GM12878 (cell line): ENCODE data around the gene EMILIN2. TPM values are rescaled to one million over a fixed set of nuclear protein-coding genes. Genes with fewer than 3 reads are reported as not detected.

Experiments
- ATAC-seq: fragments of 200-7000 bp; cut with Tn5 transposase; 3 replicates; pipeline ENCODE4 v1.9.1; 2020; ENCODE audit warnings: mild to moderate bottlenecking, moderate library complexity
- BruUV-seq: library from RNA; stranded (reverse); fragments of 400-500 nt; replicated peaks from 2 replicates; lab custom pipeline; 2021; lab: Mats Ljungman, UMichigan
- CTCF ChIA-PET: fragments of 300-600 bp; sonication (Branson Sonifier 250); formaldehyde crosslinking; extraction: SDS; loops from one replicate; lab custom pipeline; 2021; ENCODE audit warnings: inconsistent platforms; lab: Yijun Ruan, JAX
- POLR2A ChIA-PET: fragments of 350-600 bp; formaldehyde crosslinking; extraction: SDS; loops from one replicate; lab custom pipeline; 2021; ENCODE audit warnings: inconsistent platforms; lab: Charles Lee
- RAD21 ChIA-PET: fragments of 300-600 bp; sonication (Branson Sonifier 250); formaldehyde crosslinking; loops from one replicate; lab custom pipeline; 2023; ENCODE audit warnings: antibody characterized with exemption; ENCODE audit not compliant: unreplicated experiment; lab: Charles Lee
- SMC1A ChIA-PET: fragments of 300-600 bp; sonication (Branson Sonifier 250); formaldehyde crosslinking; loops from one replicate; lab custom pipeline; 2023; ENCODE audit not compliant: unreplicated experiment, uncharacterized antibody; lab: Charles Lee
- DNase-seq: peaks from one replicate; pipeline ENCODE4 v3.0.0-alpha.2; 2011; ENCODE audit warnings: low read depth, low spot score
- FAIRE-seq: peaks from 3 replicates; lab custom pipeline; 2011; peaks lifted over from hg19 to GRCh38; lab: Jason Lieb, UNC
- H2AFZ ChIP-seq: 2 replicates; pipeline ENCODE4 v1.6.0; 2011; ENCODE audit warnings: low read depth, low read length, control low read depth; ENCODE audit not compliant: control insufficient read depth
- H3K27ac ChIP-seq: 2 replicates; pipeline ENCODE4 v1.5.1; 2011; ENCODE audit warnings: control low read depth; ENCODE audit not compliant: control insufficient read depth, insufficient read depth
- H3K27me3 ChIP-seq, 2 experiments: replicated peaks in 1 of 2; 2 replicates each; pipeline versions ENCODE4 v1.6.0 to v1.6.1; 2011; ENCODE audit warnings: low read length in 1 of 2; ENCODE audit not compliant: control insufficient read depth in 2 of 2, insufficient read depth in 2 of 2
- H3K36me3 ChIP-seq, 2 experiments: 2 replicates each; pipeline ENCODE4 v1.5.1; 2011; ENCODE audit warnings: low read length in 1 of 2; ENCODE audit not compliant: control insufficient read depth in 2 of 2, insufficient read depth in 2 of 2
- H3K4me1 ChIP-seq: 2 replicates; pipeline ENCODE4 v1.6.1; 2011; ENCODE audit warnings: mild to moderate bottlenecking, low read length, moderate library complexity, mixed read lengths; ENCODE audit not compliant: control insufficient read depth, insufficient read depth
- H3K4me2 ChIP-seq: 2 replicates; pipeline ENCODE4 v1.6.0; 2011; ENCODE audit warnings: control low read depth; ENCODE audit not compliant: control insufficient read depth, insufficient read depth
- H3K4me3 ChIP-seq: fragments of 200-600 bp; sonication (generic); 2 replicates; pipeline ENCODE4 v1.5.1; 2016
- H3K79me2 ChIP-seq: 2 replicates; pipeline ENCODE4 v1.6.0; 2011; ENCODE audit warnings: low read length; ENCODE audit not compliant: control insufficient read depth, insufficient read depth
- H3K9ac ChIP-seq: 2 replicates; pipeline ENCODE4 v1.8.0; 2011; ENCODE audit warnings: low read length, control low read depth, mixed read lengths; ENCODE audit not compliant: control insufficient read depth, insufficient read depth
- H3K9me3 ChIP-seq: replicated peaks from 3 replicates; pipeline ENCODE4 v1.5.1; 2011; ENCODE audit warnings: mild to moderate bottlenecking, low read length; ENCODE audit not compliant: control insufficient read depth, insufficient read depth
- H4K20me1 ChIP-seq: 2 replicates; pipeline ENCODE4 v1.6.0; 2011; ENCODE audit not compliant: control insufficient read depth, insufficient read depth
- CHD4 ChIP-seq: fragments of 200-600 bp; sonication (generic); IDR thresholded peaks from 2 replicates; pipeline ENCODE4 v1.6.1; 2016; ENCODE audit warnings: mild to moderate bottlenecking
- HDAC6 ChIP-seq: fragments of 200-600 bp; sonication (generic); IDR thresholded peaks from one replicate; pipeline ENCODE4 v1.8.0; 2017; ENCODE audit warnings: antibody characterized with exemption; ENCODE audit not compliant: unreplicated experiment
- IKZF1 ChIP-seq: fragments of 450-650 bp; conservative IDR thresholded peaks from 2 replicates; pipeline ENCODE4 v1.6.1; 2017; ENCODE audit warnings: antibody characterized with exemption, mild to moderate bottlenecking
- IRF4 ChIP-seq: IDR thresholded peaks from 2 replicates; pipeline ENCODE4 v1.6.1; 2011; ENCODE audit warnings: low read depth, low read length
- MTA2 ChIP-seq: fragments of 450-650 bp; IDR thresholded peaks from 2 replicates; pipeline ENCODE4 v1.6.1; 2016; ENCODE audit warnings: low read depth, mild to moderate bottlenecking, moderate library complexity
- PML ChIP-seq: IDR thresholded peaks from 2 replicates; pipeline ENCODE4 v1.6.1; 2012; ENCODE audit warnings: low read length, inconsistent platforms
- TAF1 ChIP-seq: IDR thresholded peaks from 2 replicates; pipeline ENCODE4 v1.6.1; 2011; ENCODE audit warnings: mild to moderate bottlenecking, low read depth, low read length, borderline replicate concordance
- WGBS: methylation state at CpG from one replicate; pipeline ENCODE4 v1.1.6; 2016; ENCODE audit warnings: low lambda C conversion rate; ENCODE audit not compliant: insufficient replicate concordance, insufficient coverage; ENCODE audit errors: missing lambda C conversion rate; 5-methylcytosine and 5-hydroxymethylcytosine counted together
- in situ Hi-C: fragments of 300-500 bp; cut with MboI; formaldehyde crosslinking; loops from 9 replicates; pipeline ENCODE4 v1.14.3; 2018; ENCODE audit warnings: mixed read lengths
- intact Hi-C: fragments of 100-400 bp; cut with micrococcal nuclease; formaldehyde crosslinking; loops from one replicate; pipeline ENCODE4 v1.14.2; 2022; ENCODE audit not compliant: unreplicated experiment
- polyA plus RNA-seq, 11 experiments: library from polyadenylated mRNA; depleted of rRNA in 4 of 11; unstranded in 6 of 11; stranded (reverse) in 5 of 11; fragments of >200 nt; fragmentation: Nextera tagmentation in 4 of 11; fragmentation: Illumina TruSeq in 1 of 11; extraction: Ambion mirVana in 4 of 11; extraction: Trizol in 1 of 11; gene quantifications; 1 replicate in 1 of 11; 2 replicates in 10 of 11; pipeline versions ENCODE4 v1.2.1 to v1.2.3, GENCODE V29; 2011 to 2016; ENCODE audit warnings: inconsistent platforms in 2 of 11, missing spikeins in 2 of 11, low read depth in 1 of 11
- total RNA-seq, 4 experiments: library from RNA; depleted of rRNA in 3 of 4; stranded (reverse); fragments of >200 nt in 3 of 4; fragmentation: Illumina TruSeq in 1 of 4; extraction: Trizol in 1 of 4; gene quantifications; 2 replicates each; pipeline versions ENCODE4 v1.2.1 to v1.2.3, GENCODE V29; 2013 to 2021
- TF ChIP-seq, protein P1 (sequence below): fragments of 450-650 bp; IDR thresholded peaks from 2 replicates; pipeline ENCODE4 v1.6.1; 2016; ENCODE audit warnings: mild to moderate bottlenecking
- TF ChIP-seq, protein P2 (sequence below): fragments of 150-350 bp; IDR thresholded peaks from 2 replicates; pipeline ENCODE4 v1.6.1; 2016; ENCODE audit warnings: low read depth, low read length

EMILIN2 gene
- total and polyA plus RNA-seq, 10 of the 15 experiments (the other 5 are each of a cell fraction or from before 2014, with no cell fraction given), result 0.58 to 18.4 (median 5.9) TPM

DNA sequence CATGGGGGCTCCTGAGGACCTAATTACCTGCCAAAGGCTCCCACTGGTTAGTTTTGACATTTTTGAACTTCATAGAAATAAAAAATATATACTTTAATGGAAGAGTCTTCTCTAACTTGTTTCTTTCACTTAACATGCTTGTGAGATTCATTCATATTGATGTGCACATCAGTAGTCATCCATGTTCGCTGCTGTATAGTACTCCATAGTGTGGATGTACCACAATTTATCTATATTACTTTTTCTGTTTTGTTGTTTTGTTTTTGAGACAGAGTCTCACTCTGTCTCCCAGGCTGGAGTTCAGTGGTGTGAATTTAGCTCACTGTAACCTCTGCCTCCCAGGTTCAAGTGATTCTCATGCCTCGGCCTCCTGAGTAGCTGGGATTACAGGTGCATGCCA is 22.8 kb upstream of the EMILIN2 start:
- POLR2A ChIA-PET, result no interaction called here
- intact Hi-C loops, result no loop called here
- no TSS peak for BruUV-seq
- WGBS, result 73% methylated on average over 2 of the region's 2 CpGs
- FAIRE-seq (no peak), ATAC-seq (no peak), DNase-seq (no peak)
- in situ Hi-C loops, result no loop called here
- Histone ChIP-seq H3K4me3 (no peak overlapping the region), H3K36me3 (no peaks in the 10 kb centered on the region), H2AFZ (no peak overlapping the region), H3K27ac (no peak overlapping the region), H3K4me1 (no peaks in the 10 kb centered on the region), H3K27me3 (no peaks in the 10 kb centered on the region), H4K20me1 (no peaks in the 10 kb centered on the region), H3K9me3 (no peaks in the 10 kb centered on the region), H3K79me2 (no peaks in the 10 kb centered on the region), H3K9ac (no peak overlapping the region), H3K4me2 (no peak overlapping the region)
- TF ChIP-seq, protein P1, sequence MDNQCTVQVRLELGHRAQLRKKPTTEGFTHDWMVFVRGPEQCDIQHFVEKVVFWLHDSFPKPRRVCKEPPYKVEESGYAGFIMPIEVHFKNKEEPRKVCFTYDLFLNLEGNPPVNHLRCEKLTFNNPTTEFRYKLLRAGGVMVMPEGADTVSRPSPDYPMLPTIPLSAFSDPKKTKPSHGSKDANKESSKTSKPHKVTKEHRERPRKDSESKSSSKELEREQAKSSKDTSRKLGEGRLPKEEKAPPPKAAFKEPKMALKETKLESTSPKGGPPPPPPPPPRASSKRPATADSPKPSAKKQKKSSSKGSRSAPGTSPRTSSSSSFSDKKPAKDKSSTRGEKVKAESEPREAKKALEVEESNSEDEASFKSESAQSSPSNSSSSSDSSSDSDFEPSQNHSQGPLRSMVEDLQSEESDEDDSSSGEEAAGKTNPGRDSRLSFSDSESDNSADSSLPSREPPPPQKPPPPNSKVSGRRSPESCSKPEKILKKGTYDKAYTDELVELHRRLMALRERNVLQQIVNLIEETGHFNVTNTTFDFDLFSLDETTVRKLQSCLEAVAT, result no peak
- TF ChIP-seq MTA2, result no peak
- TF ChIP-seq, protein P2, sequence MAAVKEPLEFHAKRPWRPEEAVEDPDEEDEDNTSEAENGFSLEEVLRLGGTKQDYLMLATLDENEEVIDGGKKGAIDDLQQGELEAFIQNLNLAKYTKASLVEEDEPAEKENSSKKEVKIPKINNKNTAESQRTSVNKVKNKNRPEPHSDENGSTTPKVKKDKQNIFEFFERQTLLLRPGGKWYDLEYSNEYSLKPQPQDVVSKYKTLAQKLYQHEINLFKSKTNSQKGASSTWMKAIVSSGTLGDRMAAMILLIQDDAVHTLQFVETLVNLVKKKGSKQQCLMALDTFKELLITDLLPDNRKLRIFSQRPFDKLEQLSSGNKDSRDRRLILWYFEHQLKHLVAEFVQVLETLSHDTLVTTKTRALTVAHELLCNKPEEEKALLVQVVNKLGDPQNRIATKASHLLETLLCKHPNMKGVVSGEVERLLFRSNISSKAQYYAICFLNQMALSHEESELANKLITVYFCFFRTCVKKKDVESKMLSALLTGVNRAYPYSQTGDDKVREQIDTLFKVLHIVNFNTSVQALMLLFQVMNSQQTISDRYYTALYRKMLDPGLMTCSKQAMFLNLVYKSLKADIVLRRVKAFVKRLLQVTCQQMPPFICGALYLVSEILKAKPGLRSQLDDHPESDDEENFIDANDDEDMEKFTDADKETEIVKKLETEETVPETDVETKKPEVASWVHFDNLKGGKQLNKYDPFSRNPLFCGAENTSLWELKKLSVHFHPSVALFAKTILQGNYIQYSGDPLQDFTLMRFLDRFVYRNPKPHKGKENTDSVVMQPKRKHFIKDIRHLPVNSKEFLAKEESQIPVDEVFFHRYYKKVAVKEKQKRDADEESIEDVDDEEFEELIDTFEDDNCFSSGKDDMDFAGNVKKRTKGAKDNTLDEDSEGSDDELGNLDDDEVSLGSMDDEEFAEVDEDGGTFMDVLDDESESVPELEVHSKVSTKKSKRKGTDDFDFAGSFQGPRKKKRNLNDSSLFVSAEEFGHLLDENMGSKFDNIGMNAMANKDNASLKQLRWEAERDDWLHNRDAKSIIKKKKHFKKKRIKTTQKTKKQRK, result no peak
- no peak for TF ChIP-seq PML
- TF ChIP-seq TAF1, result no peak
- TF ChIP-seq HDAC6, result no peak
- TF ChIP-seq IKZF1, result no peak
- no peak for TF ChIP-seq CHD4
- TF ChIP-seq IRF4, result no peak
- CTCF ChIA-PET, result no interaction called here
- RAD21 ChIA-PET, result no interaction called here
- SMC1A ChIA-PET, result no interaction called here
